ENCODE results near the gene CEP112. TPM values are rescaled to one million over a fixed set of nuclear protein-coding genes. Genes with fewer than 3 reads are reported as not detected.

The CEP112 gene
- total and polyA plus RNA-seq, 2 experiments from 2014 or later: 4.0 to 4.3 TPM

DNA sequence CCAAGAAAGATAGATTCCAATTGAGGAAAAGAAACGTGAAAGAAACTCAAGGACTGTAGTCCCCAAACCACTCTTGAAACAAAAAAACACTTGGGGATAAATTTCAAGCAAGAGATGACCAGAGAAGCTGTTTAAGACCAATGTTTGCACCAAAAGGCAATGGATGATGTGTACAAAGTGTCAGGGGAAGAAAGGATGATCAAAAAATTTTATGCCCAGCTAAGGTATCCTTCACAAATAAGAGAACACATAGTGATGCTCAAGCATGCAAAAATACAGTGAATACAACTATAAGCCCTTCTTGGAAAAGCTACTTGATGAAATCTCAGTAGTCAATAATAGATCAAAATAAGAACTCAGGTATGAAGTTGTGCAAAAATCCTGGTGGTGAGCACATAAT lies 281.1 kb downstream of the CEP112 start:
- Histone ChIP-seq H3K27ac (ENCODE audit: low read depth) (no peak overlapping the region), H3K4me2 (no peak overlapping the region), H3K79me2 (replicated peaks; ENCODE audit: insufficient read depth) (no peaks in the 10 kb centered on the region), H3K4me3 (no peak overlapping the region), H4K20me1 (replicated peaks; ENCODE audit: insufficient read depth) (no peaks in the 10 kb centered on the region), H3K9me2 (ENCODE audit: insufficient read depth) (peaks cover 9% of the 10 kb centered on the region; the same call in 1 of the 2 replicates), H2AFZ (no peak overlapping the region), H3F3A (replicated peaks; ENCODE audit: low read depth) (no peaks in the 10 kb centered on the region), H3K27me3 (ENCODE audit: insufficient read depth) (no peaks in the 10 kb centered on the region), H3K36me3 (ENCODE audit: insufficient read depth) (no peaks in the 10 kb centered on the region), H3K4me1 (ENCODE audit: insufficient read depth) (no peaks in the 10 kb centered on the region)
- no peak overlapping the region for H3K4me3 Mint-ChIP-seq
- no peaks in the 10 kb centered on the region for H3K27me3 Mint-ChIP-seq (ENCODE audit: insufficient read depth, low read depth, poor library complexity)
- ATAC-seq: no peak
- H3K27ac Mint-ChIP-seq: no peak overlapping the region
- DNase-seq (ENCODE audit: low spot score): no peak
- H3K36me3 Mint-ChIP-seq (ENCODE audit: low read depth): peaks cover 4% of the 10 kb centered on the region; the same call in 1 of the 3 replicates
- H3K9me3 Mint-ChIP-seq: peaks cover 5% of the 10 kb centered on the region; the same call in 1 of the 3 replicates
- H3K4me1 Mint-ChIP-seq: no peaks in the 10 kb centered on the region
- no peak for TF ChIP-seq CREB1 (CRISPR knock-in tag; IDR thresholded peaks at IDR 0.05; ENCODE audit: low read depth)
- TF ChIP-seq, protein P1, sequence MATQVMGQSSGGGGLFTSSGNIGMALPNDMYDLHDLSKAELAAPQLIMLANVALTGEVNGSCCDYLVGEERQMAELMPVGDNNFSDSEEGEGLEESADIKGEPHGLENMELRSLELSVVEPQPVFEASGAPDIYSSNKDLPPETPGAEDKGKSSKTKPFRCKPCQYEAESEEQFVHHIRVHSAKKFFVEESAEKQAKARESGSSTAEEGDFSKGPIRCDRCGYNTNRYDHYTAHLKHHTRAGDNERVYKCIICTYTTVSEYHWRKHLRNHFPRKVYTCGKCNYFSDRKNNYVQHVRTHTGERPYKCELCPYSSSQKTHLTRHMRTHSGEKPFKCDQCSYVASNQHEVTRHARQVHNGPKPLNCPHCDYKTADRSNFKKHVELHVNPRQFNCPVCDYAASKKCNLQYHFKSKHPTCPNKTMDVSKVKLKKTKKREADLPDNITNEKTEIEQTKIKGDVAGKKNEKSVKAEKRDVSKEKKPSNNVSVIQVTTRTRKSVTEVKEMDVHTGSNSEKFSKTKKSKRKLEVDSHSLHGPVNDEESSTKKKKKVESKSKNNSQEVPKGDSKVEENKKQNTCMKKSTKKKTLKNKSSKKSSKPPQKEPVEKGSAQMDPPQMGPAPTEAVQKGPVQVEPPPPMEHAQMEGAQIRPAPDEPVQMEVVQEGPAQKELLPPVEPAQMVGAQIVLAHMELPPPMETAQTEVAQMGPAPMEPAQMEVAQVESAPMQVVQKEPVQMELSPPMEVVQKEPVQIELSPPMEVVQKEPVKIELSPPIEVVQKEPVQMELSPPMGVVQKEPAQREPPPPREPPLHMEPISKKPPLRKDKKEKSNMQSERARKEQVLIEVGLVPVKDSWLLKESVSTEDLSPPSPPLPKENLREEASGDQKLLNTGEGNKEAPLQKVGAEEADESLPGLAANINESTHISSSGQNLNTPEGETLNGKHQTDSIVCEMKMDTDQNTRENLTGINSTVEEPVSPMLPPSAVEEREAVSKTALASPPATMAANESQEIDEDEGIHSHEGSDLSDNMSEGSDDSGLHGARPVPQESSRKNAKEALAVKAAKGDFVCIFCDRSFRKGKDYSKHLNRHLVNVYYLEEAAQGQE (IDR thresholded peaks at IDR 0.05; ENCODE audit: unreplicated experiment): no peak
- TF ChIP-seq, protein P2, sequence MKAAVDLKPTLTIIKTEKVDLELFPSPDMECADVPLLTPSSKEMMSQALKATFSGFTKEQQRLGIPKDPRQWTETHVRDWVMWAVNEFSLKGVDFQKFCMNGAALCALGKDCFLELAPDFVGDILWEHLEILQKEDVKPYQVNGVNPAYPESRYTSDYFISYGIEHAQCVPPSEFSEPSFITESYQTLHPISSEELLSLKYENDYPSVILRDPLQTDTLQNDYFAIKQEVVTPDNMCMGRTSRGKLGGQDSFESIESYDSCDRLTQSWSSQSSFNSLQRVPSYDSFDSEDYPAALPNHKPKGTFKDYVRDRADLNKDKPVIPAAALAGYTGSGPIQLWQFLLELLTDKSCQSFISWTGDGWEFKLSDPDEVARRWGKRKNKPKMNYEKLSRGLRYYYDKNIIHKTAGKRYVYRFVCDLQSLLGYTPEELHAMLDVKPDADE (IDR thresholded peaks at IDR 0.05): no peak
- no peak for TF ChIP-seq EZH2phosphoT487 (IDR thresholded peaks at IDR 0.05; ENCODE audit: unreplicated experiment)
- TF ChIP-seq JUNB (IDR thresholded peaks at IDR 0.05; ENCODE audit: unreplicated experiment): no peak

DNA sequence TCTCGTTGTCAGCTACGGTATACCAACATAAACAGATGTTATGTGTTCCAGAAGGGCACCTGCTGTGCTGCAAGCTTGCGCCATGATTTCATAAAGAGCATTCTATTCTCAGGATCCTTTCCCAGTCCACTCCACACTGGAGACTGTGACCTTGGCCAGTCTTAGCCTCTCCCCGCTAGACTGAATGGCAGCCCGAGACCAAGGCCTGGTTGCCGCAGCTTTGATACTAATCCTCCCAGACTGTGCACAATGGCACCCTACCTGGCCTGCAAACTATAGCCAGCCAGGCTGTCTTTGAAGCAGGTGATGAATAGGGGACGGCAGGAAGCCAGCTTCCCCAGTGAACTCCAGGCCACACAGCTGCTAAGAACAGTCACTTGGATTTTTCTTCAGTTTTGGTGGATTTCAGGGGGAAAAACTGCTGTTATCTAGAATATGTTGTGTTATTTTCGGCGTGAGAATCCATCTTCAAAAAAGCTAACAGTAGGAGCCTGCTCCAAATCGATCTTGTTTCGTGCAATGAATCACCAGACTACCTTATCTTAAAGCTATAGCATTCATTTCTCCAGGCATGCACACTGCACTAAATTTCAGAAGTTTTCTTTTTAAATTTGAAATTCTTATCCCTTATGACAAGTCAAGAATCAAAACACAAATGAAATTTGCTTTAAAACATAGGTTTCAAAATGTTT lies 289.0 kb downstream of the CEP112 start:
- no peaks in the 10 kb centered on the region for H3K79me2 ChIP-seq (replicated peaks; ENCODE audit: insufficient read depth)
- H3K27ac ChIP-seq (ENCODE audit: low read depth): no peak overlapping the region
- H4K20me1 ChIP-seq (replicated peaks; ENCODE audit: insufficient read depth): no peaks in the 10 kb centered on the region
- H3K4me1 ChIP-seq (ENCODE audit: insufficient read depth): 0 out of 2 replicates have a peak, but pooled peaks cover 4% of the 10 kb centered on the region
- H3K4me3 ChIP-seq: no peak overlapping the region
- H3F3A ChIP-seq (replicated peaks; ENCODE audit: low read depth): no peaks in the 10 kb centered on the region
- Mint-ChIP-seq H3K36me3 (ENCODE audit: low read depth) (no peaks in the 10 kb centered on the region), H3K9me3 (no peaks in the 10 kb centered on the region), H3K27ac (no peak overlapping the region), H3K27me3 (ENCODE audit: insufficient read depth, low read depth, poor library complexity) (peaks cover 1% of the 10 kb centered on the region), H3K4me1 (peaks cover 19% of the 10 kb centered on the region), H3K4me3 (no peak overlapping the region)
- no peak overlapping the region; the same call in 1 of the 2 replicates for H3K4me2 ChIP-seq
- no peak overlapping the region for H2AFZ ChIP-seq
- no peaks in the 10 kb centered on the region for H3K27me3 ChIP-seq (ENCODE audit: insufficient read depth)
- peak; percentile 32 for DNase-seq (ENCODE audit: low spot score)
- no peaks in the 10 kb centered on the region for H3K36me3 ChIP-seq (ENCODE audit: insufficient read depth)
- peak; percentile 100 for ATAC-seq
- peaks cover 4% of the 10 kb centered on the region; the same call in 1 of the 2 replicates for H3K9me2 ChIP-seq (ENCODE audit: insufficient read depth)
- TF ChIP-seq EZH2phosphoT487 (IDR thresholded peaks at IDR 0.05; ENCODE audit: unreplicated experiment) (no peak), CREB1 (CRISPR knock-in tag; IDR thresholded peaks at IDR 0.05; ENCODE audit: low read depth) (no peak), POLR2AphosphoS5 (IDR thresholded peaks at IDR 0.05; ENCODE audit: low read depth) (no peak)
- TF ChIP-seq, protein P2 (IDR thresholded peaks at IDR 0.05): no peak
- TF ChIP-seq, protein P3, sequence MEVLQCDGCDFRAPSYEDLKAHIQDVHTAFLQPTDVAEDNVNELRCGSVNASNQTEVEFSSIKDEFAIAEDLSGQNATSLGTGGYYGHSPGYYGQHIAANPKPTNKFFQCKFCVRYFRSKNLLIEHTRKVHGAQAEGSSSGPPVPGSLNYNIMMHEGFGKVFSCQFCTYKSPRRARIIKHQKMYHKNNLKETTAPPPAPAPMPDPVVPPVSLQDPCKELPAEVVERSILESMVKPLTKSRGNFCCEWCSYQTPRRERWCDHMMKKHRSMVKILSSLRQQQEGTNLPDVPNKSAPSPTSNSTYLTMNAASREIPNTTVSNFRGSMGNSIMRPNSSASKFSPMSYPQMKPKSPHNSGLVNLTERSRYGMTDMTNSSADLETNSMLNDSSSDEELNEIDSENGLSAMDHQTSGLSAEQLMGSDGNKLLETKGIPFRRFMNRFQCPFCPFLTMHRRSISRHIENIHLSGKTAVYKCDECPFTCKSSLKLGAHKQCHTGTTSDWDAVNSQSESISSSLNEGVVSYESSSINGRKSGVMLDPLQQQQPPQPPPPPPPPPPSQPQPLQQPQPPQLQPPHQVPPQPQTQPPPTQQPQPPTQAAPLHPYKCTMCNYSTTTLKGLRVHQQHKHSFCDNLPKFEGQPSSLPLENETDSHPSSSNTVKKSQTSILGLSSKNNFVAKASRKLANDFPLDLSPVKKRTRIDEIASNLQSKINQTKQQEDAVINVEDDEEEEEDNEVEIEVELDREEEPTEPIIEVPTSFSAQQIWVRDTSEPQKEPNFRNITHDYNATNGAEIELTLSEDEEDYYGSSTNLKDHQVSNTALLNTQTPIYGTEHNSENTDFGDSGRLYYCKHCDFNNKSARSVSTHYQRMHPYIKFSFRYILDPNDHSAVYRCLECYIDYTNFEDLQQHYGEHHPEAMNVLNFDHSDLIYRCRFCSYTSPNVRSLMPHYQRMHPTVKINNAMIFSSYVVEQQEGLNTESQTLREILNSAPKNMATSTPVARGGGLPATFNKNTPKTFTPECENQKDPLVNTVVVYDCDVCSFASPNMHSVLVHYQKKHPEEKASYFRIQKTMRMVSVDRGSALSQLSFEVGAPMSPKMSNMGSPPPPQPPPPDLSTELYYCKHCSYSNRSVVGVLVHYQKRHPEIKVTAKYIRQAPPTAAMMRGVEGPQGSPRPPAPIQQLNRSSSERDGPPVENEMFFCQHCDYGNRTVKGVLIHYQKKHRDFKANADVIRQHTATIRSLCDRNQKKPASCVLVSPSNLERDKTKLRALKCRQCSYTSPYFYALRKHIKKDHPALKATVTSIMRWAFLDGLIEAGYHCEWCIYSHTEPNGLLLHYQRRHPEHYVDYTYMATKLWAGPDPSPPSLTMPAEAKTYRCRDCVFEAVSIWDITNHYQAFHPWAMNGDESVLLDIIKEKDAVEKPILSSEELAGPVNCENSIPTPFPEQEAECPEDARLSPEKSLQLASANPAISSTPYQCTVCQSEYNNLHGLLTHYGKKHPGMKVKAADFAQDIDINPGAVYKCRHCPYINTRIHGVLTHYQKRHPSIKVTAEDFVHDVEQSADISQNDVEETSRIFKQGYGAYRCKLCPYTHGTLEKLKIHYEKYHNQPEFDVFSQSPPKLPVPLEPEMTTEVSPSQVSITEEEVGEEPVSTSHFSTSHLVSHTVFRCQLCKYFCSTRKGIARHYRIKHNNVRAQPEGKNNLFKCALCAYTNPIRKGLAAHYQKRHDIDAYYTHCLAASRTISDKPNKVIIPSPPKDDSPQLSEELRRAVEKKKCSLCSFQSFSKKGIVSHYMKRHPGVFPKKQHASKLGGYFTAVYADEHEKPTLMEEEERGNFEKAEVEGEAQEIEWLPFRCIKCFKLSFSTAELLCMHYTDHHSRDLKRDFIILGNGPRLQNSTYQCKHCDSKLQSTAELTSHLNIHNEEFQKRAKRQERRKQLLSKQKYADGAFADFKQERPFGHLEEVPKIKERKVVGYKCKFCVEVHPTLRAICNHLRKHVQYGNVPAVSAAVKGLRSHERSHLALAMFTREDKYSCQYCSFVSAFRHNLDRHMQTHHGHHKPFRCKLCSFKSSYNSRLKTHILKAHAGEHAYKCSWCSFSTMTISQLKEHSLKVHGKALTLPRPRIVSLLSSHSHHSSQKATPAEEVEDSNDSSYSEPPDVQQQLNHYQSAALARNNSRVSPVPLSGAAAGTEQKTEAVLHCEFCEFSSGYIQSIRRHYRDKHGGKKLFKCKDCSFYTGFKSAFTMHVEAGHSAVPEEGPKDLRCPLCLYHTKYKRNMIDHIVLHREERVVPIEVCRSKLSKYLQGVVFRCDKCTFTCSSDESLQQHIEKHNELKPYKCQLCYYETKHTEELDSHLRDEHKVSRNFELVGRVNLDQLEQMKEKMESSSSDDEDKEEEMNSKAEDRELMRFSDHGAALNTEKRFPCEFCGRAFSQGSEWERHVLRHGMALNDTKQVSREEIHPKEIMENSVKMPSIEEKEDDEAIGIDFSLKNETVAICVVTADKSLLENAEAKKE (CRISPR knock-in tag; IDR thresholded peaks at IDR 0.05): no peak
